ENCODE results near the gene CTDSP2. TPM values are rescaled to one million over a fixed set of nuclear protein-coding genes. Genes with fewer than 3 reads are reported as not detected.

The CTDSP2 gene
- total RNA-seq, 4 donors from 2014 or later: 151 to 190 (median 170) TPM

DNA sequence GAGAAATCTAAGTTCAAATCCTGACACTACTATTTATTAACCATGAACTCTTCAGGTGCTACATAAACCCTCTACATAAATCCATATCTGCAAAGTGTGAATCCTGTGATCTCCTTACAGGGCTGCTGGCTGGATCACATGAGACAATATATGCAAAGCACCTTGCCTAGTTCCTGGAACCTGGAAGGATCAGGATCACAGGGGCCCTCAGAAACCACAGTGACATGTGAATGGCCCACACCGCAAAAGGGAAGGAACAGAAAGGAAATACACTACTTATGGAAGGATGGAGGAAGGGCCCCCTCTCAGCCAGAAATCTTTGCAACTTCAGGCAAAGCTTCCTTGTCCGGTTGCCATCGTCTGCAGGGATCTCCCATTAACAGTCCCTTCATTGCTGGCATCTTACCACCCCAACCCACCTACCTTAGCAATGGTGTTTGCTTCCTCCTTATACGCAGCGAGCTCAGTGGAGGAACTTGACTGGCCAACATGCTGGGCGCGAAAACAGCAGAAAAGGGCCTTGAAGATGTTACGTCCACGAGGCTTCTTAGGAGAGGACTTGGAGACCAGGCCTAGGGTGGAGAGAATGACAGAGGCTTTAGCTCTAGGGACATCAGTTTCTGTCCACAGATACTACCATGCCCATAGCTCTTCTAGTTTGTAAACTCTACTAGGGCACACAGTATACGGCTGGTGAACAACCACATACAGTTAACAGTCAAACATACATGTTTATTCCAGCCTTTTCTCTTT, 17.3 kb downstream of the CTDSP2 start:
- Histone ChIP-seq H3K27ac (peak overlapping the region in 3 of 4 donors; percentile 7 to 97 (median 72)), H3K4me1 (peaks cover 23 to 99% (median 51%) of the 10 kb centered on the region in 3 donors), H3K9me3 (no peaks in the 10 kb centered on the region), H3K4me3 (no peak overlapping the region), H3K36me3 (peaks cover 11 to 61% of the 10 kb centered on the region in 2 donors), H3K27me3 (no peaks in the 10 kb centered on the region)
- 18 to 34% methylated on average over 5 to 6 of the region's 10 CpGs for WGBS, 2 donors (ENCODE audit: low coverage in 1 of 2)
- TF ChIP-seq POLR2A (IDR thresholded peaks at IDR 0.05) (no peak), POLR2AphosphoS5 (IDR thresholded peaks at IDR 0.05) (no peak), EP300 (IDR thresholded peaks at IDR 0.05) (no peak)
- TF ChIP-seq, protein P1, sequence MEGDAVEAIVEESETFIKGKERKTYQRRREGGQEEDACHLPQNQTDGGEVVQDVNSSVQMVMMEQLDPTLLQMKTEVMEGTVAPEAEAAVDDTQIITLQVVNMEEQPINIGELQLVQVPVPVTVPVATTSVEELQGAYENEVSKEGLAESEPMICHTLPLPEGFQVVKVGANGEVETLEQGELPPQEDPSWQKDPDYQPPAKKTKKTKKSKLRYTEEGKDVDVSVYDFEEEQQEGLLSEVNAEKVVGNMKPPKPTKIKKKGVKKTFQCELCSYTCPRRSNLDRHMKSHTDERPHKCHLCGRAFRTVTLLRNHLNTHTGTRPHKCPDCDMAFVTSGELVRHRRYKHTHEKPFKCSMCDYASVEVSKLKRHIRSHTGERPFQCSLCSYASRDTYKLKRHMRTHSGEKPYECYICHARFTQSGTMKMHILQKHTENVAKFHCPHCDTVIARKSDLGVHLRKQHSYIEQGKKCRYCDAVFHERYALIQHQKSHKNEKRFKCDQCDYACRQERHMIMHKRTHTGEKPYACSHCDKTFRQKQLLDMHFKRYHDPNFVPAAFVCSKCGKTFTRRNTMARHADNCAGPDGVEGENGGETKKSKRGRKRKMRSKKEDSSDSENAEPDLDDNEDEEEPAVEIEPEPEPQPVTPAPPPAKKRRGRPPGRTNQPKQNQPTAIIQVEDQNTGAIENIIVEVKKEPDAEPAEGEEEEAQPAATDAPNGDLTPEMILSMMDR (IDR thresholded peaks at IDR 0.05): no peak
- ATAC-seq: no peak

DNA sequence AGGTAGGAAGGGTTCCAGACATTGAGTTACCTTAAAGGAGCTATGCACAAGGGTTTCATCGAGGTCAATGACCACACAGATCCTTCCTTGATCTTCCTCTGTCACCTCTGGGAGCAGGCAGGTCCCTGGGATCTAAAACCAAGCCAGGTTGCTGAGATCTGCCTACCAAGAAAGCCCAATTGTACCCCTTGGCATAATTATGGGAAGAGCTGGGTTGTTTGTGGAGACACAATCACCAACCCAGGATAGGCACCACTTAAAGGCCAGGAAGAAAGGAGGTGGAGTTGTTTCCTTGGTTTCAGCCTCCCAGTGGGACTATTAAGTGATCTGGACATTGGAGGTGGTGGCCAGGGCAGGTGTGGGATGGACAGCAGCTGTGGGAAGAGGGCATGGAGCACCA, 19.6 kb downstream of the CTDSP2 start:
- no peaks in the 10 kb centered on the region for H3K27me3 ChIP-seq
- peaks cover 11 to 83% of the 10 kb centered on the region in 2 donors for H3K36me3 ChIP-seq
- H3K27ac ChIP-seq: peak overlapping the region in 3 of 4 donors; percentile 17 to 57 (median 56)
- H3K4me3 ChIP-seq: no peak overlapping the region
- H3K9me3 ChIP-seq: no peaks in the 10 kb centered on the region
- TF ChIP-seq, protein P1 (IDR thresholded peaks at IDR 0.05): no peak
- no peak for TF ChIP-seq POLR2AphosphoS5 (IDR thresholded peaks at IDR 0.05)
- H3K4me1 ChIP-seq: peaks cover 10 to 99% (median 41%) of the 10 kb centered on the region in 3 donors
- WGBS, 2 donors (ENCODE audit: low coverage in 1 of 2): 43 to 80% methylated on average over 1 of the region's 1 CpG
- no peak for ATAC-seq

- TF ChIP-seq, protein P1 (IDR thresholded peaks at IDR 0.05): no peak
- TF ChIP-seq EP300 (IDR thresholded peaks at IDR 0.05): no peak
- no peak for TF ChIP-seq POLR2A (IDR thresholded peaks at IDR 0.05)
- TF ChIP-seq POLR2AphosphoS5 (IDR thresholded peaks at IDR 0.05): no peak
- Histone ChIP-seq H3K4me1 (peaks cover 5 to 99% (median 38%) of the 10 kb centered on the region in 3 donors), H3K4me3 (no peak overlapping the region), H3K27ac (peak overlapping the region in 3 of 4 donors; percentile 17 to 57 (median 56)), H3K9me3 (no peaks in the 10 kb centered on the region), H3K36me3 (peaks cover 11 to 89% of the 10 kb centered on the region in 2 donors), H3K27me3 (no peaks in the 10 kb centered on the region)
- WGBS, 2 donors (ENCODE audit: low coverage in 1 of 2): no CpG with 5 or more reads among the region's 2 CpGs
- no peak for ATAC-seq
These were observed 20.1 kb downstream of the CTDSP2 start for GRCh38 chr12:57826400-57826799.

DNA sequence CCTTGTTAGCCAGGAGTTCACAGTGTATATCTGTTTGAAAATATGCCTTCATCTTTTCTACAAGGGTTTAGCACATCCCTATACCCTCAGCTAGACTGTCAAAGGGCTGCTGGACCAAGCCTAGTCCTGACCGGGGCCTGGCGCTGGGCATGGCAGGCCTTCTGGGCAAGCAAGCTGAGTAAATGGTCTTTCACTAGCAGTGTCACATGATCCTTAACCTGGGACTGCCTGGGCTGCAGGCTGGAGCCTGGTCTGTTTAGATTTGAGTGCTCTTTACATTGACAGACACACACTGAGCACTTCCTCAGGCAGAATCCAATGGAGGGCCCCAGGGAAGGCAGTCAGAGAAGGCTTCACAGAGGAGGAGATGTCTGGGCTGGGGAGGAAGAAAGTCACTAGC, 21.1 kb downstream of the CTDSP2 start:
- ATAC-seq: no peak
- no peak for TF ChIP-seq POLR2AphosphoS5 (IDR thresholded peaks at IDR 0.05)
- no peak for TF ChIP-seq EP300 (IDR thresholded peaks at IDR 0.05)
- no peak for TF ChIP-seq POLR2A (IDR thresholded peaks at IDR 0.05)
- TF ChIP-seq, protein P1 (IDR thresholded peaks at IDR 0.05): no peak
- Histone ChIP-seq H3K4me3 (no peak overlapping the region), H3K9me3 (no peaks in the 10 kb centered on the region), H3K27me3 (no peaks in the 10 kb centered on the region), H3K27ac (peak overlapping the region in 2 of 4 donors; percentile 14 to 57), H3K36me3 (peaks cover 11 to 97% of the 10 kb centered on the region in 2 donors), H3K4me1 (peaks cover 3 to 99% (median 28%) of the 10 kb centered on the region in 3 donors)
- WGBS, 2 donors (ENCODE audit: low coverage in 1 of 2): no CpG with 5 or more reads among the region's 2 CpGs

All from gastroesophageal sphincter (tissue), 4 donors.